Central memory CD8-positive, alpha-beta T cell (primary cell): ENCODE data around the gene VARS2.
A peak's percentile ranks its signal among the peaks of the same experiment; 100 is the strongest.

Experiments used
- ATAC-seq: fragments of 150-1000 bp; cut with Tn5 transposase; replicated peaks from 2 replicates; pipeline ENCODE4 v1.10.0; 2022; ENCODE audit warnings: mild to moderate bottlenecking, moderate FRiP score, moderate number of reproducible peaks; ENCODE audit not compliant: poor library complexity, severe bottlenecking; ENCODE audit errors: extremely low read depth
- DNase-seq, 2 donors: peaks; one replicate each; pipeline ENCODE4 v3.0.0; 2021; ENCODE audit warnings: low spot score in 2 of 2
- H3K27ac Mint-ChIP-seq: one replicate; pipeline ENCODE4 v1.8.0; 2022; ENCODE audit warnings: low read depth, mild to moderate bottlenecking, moderate library complexity, mixed read lengths
- H3K27me3 Mint-ChIP-seq: one replicate; pipeline ENCODE4 v1.8.0; 2022; ENCODE audit warnings: mixed read lengths
- H3K36me3 Mint-ChIP-seq: one replicate; pipeline ENCODE4 v1.8.0; 2022; ENCODE audit warnings: mild to moderate bottlenecking, moderate library complexity, mixed read lengths; ENCODE audit not compliant: insufficient read depth
- H3K4me1 Mint-ChIP-seq: one replicate; pipeline ENCODE4 v1.8.0; 2022; ENCODE audit warnings: mixed read lengths
- H3K4me3 Mint-ChIP-seq: one replicate; pipeline ENCODE4 v1.8.0; 2022; ENCODE audit warnings: mild to moderate bottlenecking, moderate library complexity, mixed read lengths
- H3K9me3 Mint-ChIP-seq: one replicate; pipeline ENCODE4 v1.8.0; 2022; ENCODE audit warnings: mixed read lengths

VARS2 gene

GRCh38 chr6:30931272-30931671 is 17.2 kb downstream of the VARS2 start:
- H3K27ac Mint-ChIP-seq, result no peak overlapping the region
- H3K27me3 Mint-ChIP-seq, result peaks cover 12% of the 10 kb centered on the region
- peaks cover 4% of the 10 kb centered on the region for H3K36me3 Mint-ChIP-seq
- ATAC-seq (no peak), DNase-seq (no peak)
- H3K4me1 Mint-ChIP-seq, result peaks cover 7% of the 10 kb centered on the region
- H3K4me3 Mint-ChIP-seq, result no peak overlapping the region
- peaks cover 6% of the 10 kb centered on the region for H3K9me3 Mint-ChIP-seq

GRCh38 chr6:30931969-30932645 is 18.1 kb downstream of the VARS2 start, which contains the start of gene SFTA2:
Gene SFTA2 (minus strand): TSS chr6:30932170. CDS start chr6:30932096, 74 bp downstream.
- peaks cover 6% of the 10 kb centered on the region for H3K9me3 Mint-ChIP-seq

DNA sequence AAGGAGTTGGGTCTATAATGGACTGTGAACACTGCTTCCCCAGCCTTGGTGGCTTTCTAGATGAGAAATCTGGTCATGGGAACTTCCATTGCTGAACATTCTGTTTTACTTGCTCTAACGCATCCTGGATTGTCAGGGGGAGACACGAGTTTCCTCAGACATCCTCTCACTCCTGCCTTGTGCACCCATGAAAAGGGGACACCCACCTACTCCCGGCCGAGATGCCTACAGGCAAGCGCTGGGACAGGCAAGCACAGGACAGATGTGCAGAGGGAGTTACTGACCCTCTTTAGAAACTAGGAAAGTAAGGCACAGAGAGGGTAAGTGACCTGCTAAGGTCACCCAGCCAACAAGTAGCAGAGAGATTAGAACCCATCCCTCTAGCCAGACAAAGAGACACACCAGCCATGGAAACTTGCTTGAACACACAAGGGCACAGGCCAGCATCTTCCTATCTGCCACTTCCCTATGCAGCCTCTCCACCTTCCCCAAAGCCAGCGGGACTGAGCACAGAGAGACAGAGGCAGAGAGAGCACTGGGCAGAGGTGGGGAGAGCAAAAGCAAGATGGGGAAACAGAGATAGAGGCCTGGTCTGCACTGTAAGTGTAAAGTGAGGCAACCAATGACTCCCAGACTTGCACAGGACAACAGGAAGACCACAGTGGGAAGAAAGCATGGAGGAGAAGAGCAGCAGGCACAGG is 18.8 kb downstream of the VARS2 start:
- Mint-ChIP-seq H3K36me3 (no peaks in the 10 kb centered on the region), H3K27me3 (peaks cover 23% of the 10 kb centered on the region), H3K4me1 (peaks cover 7% of the 10 kb centered on the region), H3K4me3 (no peak overlapping the region), H3K27ac (peak overlapping the region; percentile 24), H3K9me3 (peaks cover 5% of the 10 kb centered on the region)
- no peak for DNase-seq
- no peak for ATAC-seq

More at GRCh38 chr6:30931969-30932645, 18.1 kb downstream of the VARS2 start, which contains the start of gene SFTA2:
- no peak for ATAC-seq
- peaks cover 3% of the 10 kb centered on the region for H3K36me3 Mint-ChIP-seq
- peak within 1 kb of the TSS; percentile 24 for H3K27ac Mint-ChIP-seq
- peaks cover 7% of the 10 kb centered on the region for H3K4me1 Mint-ChIP-seq
- no peak within 1 kb of the TSS for H3K4me3 Mint-ChIP-seq
- DNase-seq, result no peak
- peaks cover 20% of the 10 kb centered on the region for H3K27me3 Mint-ChIP-seq

DNA sequence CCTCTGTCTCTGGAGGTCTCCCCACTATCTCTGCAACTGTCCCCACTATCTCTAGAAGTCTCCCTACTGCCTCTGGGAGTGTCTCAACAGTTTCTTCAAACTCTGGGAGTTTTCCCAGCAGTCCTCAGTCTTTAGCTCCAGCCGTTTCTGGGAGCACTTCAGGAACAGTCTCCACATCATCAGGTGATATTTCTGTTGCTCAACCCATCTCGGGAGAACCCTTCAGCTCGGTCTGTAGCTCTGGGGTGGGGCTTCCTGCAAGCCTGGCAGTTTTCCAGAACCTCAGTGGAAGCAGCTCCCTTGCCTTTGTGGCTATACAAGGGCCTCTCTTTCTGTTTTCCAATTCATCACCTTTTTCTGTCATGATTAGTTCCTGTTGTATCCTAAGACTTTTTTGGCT is 21.0 kb downstream of the VARS2 start:
- Mint-ChIP-seq H3K36me3 (no peaks in the 10 kb centered on the region), H3K9me3 (no peaks in the 10 kb centered on the region), H3K4me3 (no peak overlapping the region), H3K4me1 (peaks cover 7% of the 10 kb centered on the region), H3K27ac (no peak overlapping the region), H3K27me3 (peaks cover 41% of the 10 kb centered on the region)
- DNase-seq, result no peak
- no peak for ATAC-seq

DNA sequence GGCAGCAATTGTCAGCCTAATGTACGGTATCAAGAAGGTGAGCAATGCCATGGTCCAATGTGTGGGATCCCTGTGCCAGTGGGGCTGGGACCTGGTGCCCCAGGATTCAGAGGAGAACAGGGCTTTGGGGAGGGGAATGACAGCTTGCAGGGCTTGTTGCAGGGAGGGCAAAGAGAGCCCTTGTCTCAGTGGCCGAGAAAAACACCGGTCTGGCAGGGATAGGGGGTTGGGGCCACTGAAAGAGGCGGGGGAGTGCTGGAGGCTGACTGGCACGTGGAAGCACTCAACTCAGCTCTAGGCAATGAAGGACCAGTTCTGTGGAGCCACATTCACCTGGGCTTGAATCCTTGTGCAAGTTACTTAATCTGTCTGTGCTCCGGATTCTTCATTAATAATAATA is 23.2 kb downstream of the VARS2 start:
- Mint-ChIP-seq H3K4me1 (peaks cover 7% of the 10 kb centered on the region), H3K9me3 (no peaks in the 10 kb centered on the region), H3K4me3 (no peak overlapping the region), H3K27me3 (peaks cover 63% of the 10 kb centered on the region), H3K27ac (no peak overlapping the region), H3K36me3 (no peaks in the 10 kb centered on the region)
- DNase-seq, result no peak
- ATAC-seq, result no peak

DNA sequence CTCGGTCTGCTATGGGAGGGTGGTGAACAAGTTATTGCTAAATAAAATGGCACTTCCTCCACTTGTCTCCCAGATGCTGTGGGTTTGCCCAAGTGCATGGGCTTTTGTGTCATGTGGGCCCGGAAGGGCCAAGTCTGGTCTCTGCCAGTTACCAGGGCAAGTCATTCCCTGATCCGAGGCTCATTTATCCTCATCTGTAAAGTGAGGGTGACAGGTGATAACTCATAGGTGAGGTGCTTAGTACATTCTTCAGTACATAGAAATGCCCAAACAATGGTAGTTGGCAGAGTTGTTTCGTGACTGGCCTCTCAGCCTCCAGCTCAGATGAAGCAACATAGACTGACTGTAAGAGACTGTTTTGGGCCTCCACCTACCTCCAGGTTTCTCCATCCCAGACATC is 24.7 kb downstream of the VARS2 start:
- no peak for ATAC-seq
- H3K36me3 Mint-ChIP-seq, result no peaks in the 10 kb centered on the region

GRCh38 chr6:30939473-30939872 is 25.4 kb downstream of the VARS2 start:
- Mint-ChIP-seq H3K36me3 (no peaks in the 10 kb centered on the region), H3K4me1 (peaks cover 7% of the 10 kb centered on the region), H3K27ac (no peak overlapping the region), H3K27me3 (peaks cover 85% of the 10 kb centered on the region), H3K4me3 (no peak overlapping the region), H3K9me3 (no peaks in the 10 kb centered on the region)
- ATAC-seq (no peak), DNase-seq (no peak)

More for the DNA sequence above, 24.7 kb downstream of the VARS2 start:
- Mint-ChIP-seq H3K4me1 (peaks cover 7% of the 10 kb centered on the region), H3K9me3 (no peaks in the 10 kb centered on the region), H3K27ac (no peak overlapping the region), H3K4me3 (no peak overlapping the region), H3K27me3 (peaks cover 78% of the 10 kb centered on the region)
- DNase-seq, result no peak

DNA sequence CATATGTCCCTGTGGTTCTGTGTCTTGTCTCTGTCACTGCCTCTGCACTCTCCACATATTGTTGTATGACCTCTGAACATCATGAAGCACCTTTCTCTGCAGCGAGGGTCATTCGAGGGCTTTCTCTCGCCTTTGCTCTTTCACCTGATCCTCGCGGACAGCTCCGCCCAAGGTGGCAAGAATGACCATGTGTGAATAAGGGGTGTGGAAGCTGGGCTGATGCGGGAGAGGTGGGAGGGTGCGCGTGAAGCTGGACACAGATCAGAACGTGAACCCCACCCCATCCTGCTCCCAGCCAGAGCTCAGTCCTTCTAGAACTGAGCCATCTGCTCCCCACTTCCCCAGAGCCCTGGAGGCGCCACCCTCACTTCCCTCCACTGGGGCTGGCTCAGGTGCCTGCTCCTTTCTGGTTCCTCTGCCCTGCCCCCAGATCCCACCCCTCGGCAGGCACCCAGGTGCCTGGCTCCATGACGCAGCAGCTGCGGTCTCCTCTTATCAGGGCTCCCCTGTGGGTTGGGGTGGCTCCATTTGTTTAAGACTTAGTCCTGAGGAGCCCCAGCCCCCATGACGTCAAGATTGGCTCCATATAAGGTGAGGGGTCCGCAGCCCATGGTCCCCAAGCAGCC is 26.4 kb downstream of the VARS2 start, which contains the start of gene MUCL3:
MUCL3 (plus strand) TSS at position 613 of the 626 bp plus-strand sequence. CDS start 27 bp downstream, outside the sequence.
- Mint-ChIP-seq H3K4me3 (no peak within 1 kb of the TSS), H3K27ac (no peak within 1 kb of the TSS), H3K27me3 (peaks cover 86% of the 10 kb centered on the region)

GRCh38 chr6:30942338-30943060 is 28.5 kb downstream of the VARS2 start:
- Mint-ChIP-seq H3K27me3 (peaks cover 87% of the 10 kb centered on the region), H3K4me3 (no peak overlapping the region), H3K4me1 (no peaks in the 10 kb centered on the region), H3K9me3 (no peaks in the 10 kb centered on the region), H3K27ac (no peak overlapping the region), H3K36me3 (no peaks in the 10 kb centered on the region)
- no peak for DNase-seq
- ATAC-seq, result no peak

More for the DNA sequence above, 26.4 kb downstream of the VARS2 start, which contains the start of gene MUCL3:
- ATAC-seq, result no peak
- H3K36me3 Mint-ChIP-seq, result no peaks in the 10 kb centered on the region
- H3K9me3 Mint-ChIP-seq, result no peaks in the 10 kb centered on the region
- H3K4me1 Mint-ChIP-seq, result peaks cover under 1% of the 10 kb centered on the region
- no peak for DNase-seq

GRCh38 chr6:30944051-30944450 is 30.0 kb downstream of the VARS2 start:
- no peak for ATAC-seq
- Mint-ChIP-seq H3K4me3 (no peak overlapping the region), H3K9me3 (no peaks in the 10 kb centered on the region), H3K27ac (no peak overlapping the region), H3K36me3 (peaks cover 2% of the 10 kb centered on the region), H3K27me3 (peaks cover 90% of the 10 kb centered on the region), H3K4me1 (no peaks in the 10 kb centered on the region)
- no peak for DNase-seq

DNA sequence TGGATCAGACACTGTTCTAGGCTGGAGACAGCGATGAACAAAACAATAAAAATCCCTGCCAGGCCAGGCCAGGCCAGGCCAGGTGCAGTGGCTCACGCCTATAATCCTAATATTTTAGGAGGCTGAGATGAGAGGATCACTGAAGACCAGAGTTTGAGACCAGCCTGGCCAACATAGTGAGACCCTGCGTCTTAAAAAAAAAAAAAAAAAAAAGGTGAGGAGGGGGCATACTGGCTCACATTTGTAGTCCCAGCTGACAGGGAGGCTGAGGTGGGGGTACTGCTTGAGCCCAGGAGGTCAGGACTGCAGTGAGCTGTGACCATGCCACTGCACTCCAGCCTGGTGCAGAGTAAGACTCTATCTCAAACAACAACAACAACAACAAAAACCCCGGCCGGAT is 31.2 kb downstream of the VARS2 start:
- H3K4me1 Mint-ChIP-seq, result no peaks in the 10 kb centered on the region
- H3K27me3 Mint-ChIP-seq, result peaks cover 93% of the 10 kb centered on the region
- no peak overlapping the region for H3K4me3 Mint-ChIP-seq
- peaks cover 2% of the 10 kb centered on the region for H3K36me3 Mint-ChIP-seq
- ATAC-seq, result no peak
- H3K9me3 Mint-ChIP-seq, result peaks cover 2% of the 10 kb centered on the region
- DNase-seq, result no peak
- H3K27ac Mint-ChIP-seq, result no peak overlapping the region

DNA sequence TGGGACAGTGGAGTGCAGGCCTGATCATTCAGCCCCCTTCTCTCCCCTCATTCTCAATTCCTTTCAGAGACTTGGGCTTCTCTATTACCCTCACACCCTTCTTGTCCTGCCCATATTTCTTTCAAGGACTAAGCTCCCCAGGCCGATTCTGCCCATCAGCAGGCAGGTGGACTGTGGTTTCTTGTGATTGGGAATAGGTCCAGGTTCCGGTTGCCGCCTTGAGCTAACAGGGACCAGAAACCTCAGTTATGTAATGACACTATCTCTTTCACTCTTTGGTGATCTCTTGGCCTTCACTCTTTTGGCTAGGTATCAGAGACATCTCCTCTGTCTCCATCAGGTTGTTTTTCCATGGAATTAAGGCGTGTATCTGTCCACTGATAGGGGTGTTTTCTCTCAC is 33.2 kb downstream of the VARS2 start:
- Mint-ChIP-seq H3K27me3 (peaks cover 93% of the 10 kb centered on the region), H3K27ac (no peak overlapping the region), H3K4me1 (peaks cover 5% of the 10 kb centered on the region), H3K4me3 (no peak overlapping the region), H3K36me3 (peaks cover 2% of the 10 kb centered on the region), H3K9me3 (peaks cover 15% of the 10 kb centered on the region)
- ATAC-seq (no peak), DNase-seq (no peak)
